ENCODE measurements around the gene RBM4B. TPM values are rescaled to one million over a fixed set of nuclear protein-coding genes. Genes with fewer than 3 reads are reported as not detected.

RBM4B gene
- total and polyA plus RNA-seq, 2 experiments from 2014 or later: 28.0 to 31.0 TPM

DNA sequence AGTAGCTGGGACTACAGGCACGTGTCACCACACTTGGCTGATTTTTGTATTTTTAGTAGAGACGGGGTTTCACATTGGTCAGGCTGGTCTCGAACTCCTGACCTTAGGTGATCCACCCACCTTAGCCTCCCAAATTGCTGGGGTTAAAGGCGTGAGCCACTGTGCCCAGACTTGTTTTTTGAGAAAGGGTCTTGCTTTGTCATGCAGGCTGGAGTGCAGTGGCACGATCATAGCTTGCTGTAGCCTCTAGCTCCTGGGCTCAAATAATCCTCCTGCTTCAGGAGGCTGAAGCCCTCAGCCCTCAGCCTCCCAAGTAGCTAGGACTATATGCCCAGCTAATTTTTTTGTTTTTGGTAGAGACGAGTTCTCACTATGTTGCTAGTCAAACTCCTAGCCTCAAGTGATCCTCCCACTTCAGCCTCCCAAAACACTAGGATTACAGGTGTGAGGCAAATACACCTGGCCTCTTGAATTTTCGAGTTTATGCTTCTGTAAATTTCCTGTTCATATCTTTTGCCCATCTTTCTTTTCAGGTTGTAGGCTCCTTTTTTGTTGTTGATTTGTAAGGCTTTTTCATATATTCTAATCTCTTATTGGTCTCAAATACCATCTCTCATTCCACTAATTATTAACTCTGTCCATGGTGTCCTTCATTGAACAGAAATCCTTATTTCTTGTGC, 3.4 kb upstream of the RBM4B start:
- H3K27me3 ChIP-seq (ENCODE audit: insufficient read depth): no peaks in the 10 kb centered on the region
- H3K4me3 Mint-ChIP-seq: no peak overlapping the region
- H2AFZ ChIP-seq: no peak overlapping the region
- no peaks in the 10 kb centered on the region for H3K36me3 ChIP-seq (ENCODE audit: insufficient read depth)
- no peaks in the 10 kb centered on the region; the same call in 1 of the 3 replicates for H3K9me3 Mint-ChIP-seq
- H3K4me2 ChIP-seq: no peak overlapping the region
- ATAC-seq (no peak), DNase-seq (ENCODE audit: low spot score) (no peak)
- no peak overlapping the region for H3K4me3 ChIP-seq
- no peaks in the 10 kb centered on the region for H3K9me2 ChIP-seq (ENCODE audit: insufficient read depth)
- H3K4me1 ChIP-seq (ENCODE audit: insufficient read depth): peaks cover 11% of the 10 kb centered on the region
- H3F3A ChIP-seq (replicated peaks; ENCODE audit: low read depth): peaks cover 4% of the 10 kb centered on the region; the same call in 1 of the 2 replicates
- peaks cover 16% of the 10 kb centered on the region for H3K27me3 Mint-ChIP-seq (ENCODE audit: insufficient read depth, low read depth, poor library complexity)
- H3K79me2 ChIP-seq (replicated peaks; ENCODE audit: insufficient read depth): peaks cover 11% of the 10 kb centered on the region
- no peak overlapping the region for H3K27ac ChIP-seq (ENCODE audit: low read depth)
- TF ChIP-seq ZNF114 (CRISPR knock-in tag; IDR thresholded peaks at IDR 0.05) (no peak), ZNF331 (CRISPR knock-in tag; IDR thresholded peaks at IDR 0.05; ENCODE audit: low read depth) (no peak), JUNB (IDR thresholded peaks at IDR 0.05; ENCODE audit: unreplicated experiment) (no peak)
- no peak overlapping the region for H3K27ac Mint-ChIP-seq
- H3K4me1 Mint-ChIP-seq: peaks cover 16% of the 10 kb centered on the region
- peaks cover 24% of the 10 kb centered on the region for H3K36me3 Mint-ChIP-seq (ENCODE audit: low read depth)
- H4K20me1 ChIP-seq (replicated peaks; ENCODE audit: insufficient read depth): no peaks in the 10 kb centered on the region; the same call in 1 of the 2 replicates

DNA sequence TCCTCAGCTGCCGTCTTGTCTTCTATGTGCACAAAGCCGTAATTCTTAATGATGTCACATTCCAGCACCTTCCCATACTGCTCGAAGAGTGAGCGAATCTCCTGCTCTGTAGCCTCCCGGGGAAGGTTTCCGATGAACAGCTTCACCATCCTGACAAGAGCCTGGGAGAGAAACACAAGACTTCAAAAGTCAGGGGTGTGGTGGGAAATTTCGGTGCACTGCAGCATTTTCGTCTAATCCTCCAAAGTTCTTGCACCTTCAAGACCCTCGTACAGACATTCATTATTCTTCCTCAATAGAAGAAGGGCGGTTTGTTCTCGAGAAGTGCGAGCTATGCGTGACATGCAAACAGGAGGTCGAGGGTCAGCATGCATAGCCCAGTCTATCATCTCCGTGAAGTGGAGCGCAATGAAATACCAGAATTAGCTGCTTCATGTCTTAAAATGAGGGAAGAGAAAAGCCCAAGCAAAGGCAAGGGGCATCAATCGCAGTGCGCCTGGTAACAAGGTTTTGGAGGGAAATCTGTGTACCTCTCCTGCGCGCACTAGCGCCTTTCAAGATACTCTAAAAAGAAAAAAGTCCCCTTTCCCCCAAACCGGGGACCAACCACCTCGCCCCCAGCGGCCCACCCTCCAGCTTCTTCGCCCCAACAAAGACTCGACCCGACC, 622 bp downstream of the RBM4B start:
- H3K36me3 Mint-ChIP-seq (ENCODE audit: low read depth): peaks cover 22% of the 10 kb centered on the region
- no peak overlapping the region; the same call in 1 of the 2 replicates for H2AFZ ChIP-seq
- no peak for ATAC-seq
- no peaks in the 10 kb centered on the region for H3K9me2 ChIP-seq (ENCODE audit: insufficient read depth)
- no peaks in the 10 kb centered on the region for H3K27me3 ChIP-seq (ENCODE audit: insufficient read depth)
- H3K27me3 Mint-ChIP-seq (ENCODE audit: insufficient read depth, low read depth, poor library complexity): peaks cover 13% of the 10 kb centered on the region
- H3K27ac ChIP-seq (ENCODE audit: low read depth): peak overlapping the region; percentile 98
- H3K4me1 Mint-ChIP-seq: peaks cover 24% of the 10 kb centered on the region
- no peak for DNase-seq (ENCODE audit: low spot score)
- H3K4me3 ChIP-seq: peak overlapping the region; percentile 65
- H4K20me1 ChIP-seq (replicated peaks; ENCODE audit: insufficient read depth): peaks cover 15% of the 10 kb centered on the region
- H3K4me3 Mint-ChIP-seq: peak overlapping the region; percentile 95
- no peaks in the 10 kb centered on the region; the same call in 2 of the 3 replicates for H3K9me3 Mint-ChIP-seq
- peaks cover 9% of the 10 kb centered on the region; the same call in 1 of the 2 replicates for H3F3A ChIP-seq (replicated peaks; ENCODE audit: low read depth)
- H3K4me2 ChIP-seq: peak overlapping the region; percentile 81
- TF ChIP-seq CREB1 (CRISPR knock-in tag; IDR thresholded peaks at IDR 0.05; ENCODE audit: low read depth): no peak
- peak overlapping the region; percentile 99 for H3K27ac Mint-ChIP-seq
- no peaks in the 10 kb centered on the region for H3K36me3 ChIP-seq (ENCODE audit: insufficient read depth)
- peaks cover 51% of the 10 kb centered on the region for H3K79me2 ChIP-seq (replicated peaks; ENCODE audit: insufficient read depth)
- H3K4me1 ChIP-seq (ENCODE audit: insufficient read depth): peaks cover 24% of the 10 kb centered on the region

DNA sequence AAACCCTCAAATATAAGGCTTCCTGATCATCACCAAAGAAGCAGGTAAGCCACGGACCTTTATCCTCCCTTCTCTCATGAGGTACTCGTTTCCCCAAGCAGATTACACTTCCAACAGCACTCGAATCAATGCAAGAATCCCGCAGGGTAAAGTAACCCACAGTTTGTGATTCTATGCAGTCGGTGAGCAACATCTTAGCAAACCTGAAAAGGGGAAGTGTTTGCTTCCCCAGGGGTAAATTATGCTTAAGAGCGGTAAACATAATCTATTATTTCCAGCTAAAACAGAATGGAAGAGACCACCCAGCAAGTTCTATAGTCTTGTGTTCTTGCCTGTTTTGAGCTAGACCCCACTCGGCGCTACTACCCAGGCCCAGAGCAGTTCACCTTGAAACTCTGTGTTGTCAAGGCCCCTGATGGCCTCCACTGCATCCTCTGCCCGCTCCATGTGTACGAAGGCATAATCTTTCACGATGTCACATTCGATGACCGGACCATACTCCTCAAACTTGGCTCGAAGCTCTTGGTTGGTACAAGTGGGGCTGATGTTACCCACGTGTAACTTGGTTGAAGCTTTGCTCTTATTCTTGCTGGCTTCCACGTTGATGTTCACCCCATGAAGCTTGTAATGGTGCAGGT, 1.3 kb downstream of the RBM4B start:
- H3K4me1 ChIP-seq (ENCODE audit: insufficient read depth): peaks cover 24% of the 10 kb centered on the region
- no peak overlapping the region; the same call in 1 of the 2 replicates for H3K27ac ChIP-seq (ENCODE audit: low read depth)
- ATAC-seq (no peak), DNase-seq (ENCODE audit: low spot score) (no peak)
- Mint-ChIP-seq H3K4me1 (peaks cover 24% of the 10 kb centered on the region), H3K36me3 (ENCODE audit: low read depth) (peaks cover 22% of the 10 kb centered on the region), H3K9me3 (no peaks in the 10 kb centered on the region; the same call in 2 of the 3 replicates), H3K27me3 (ENCODE audit: insufficient read depth, low read depth, poor library complexity) (peaks cover 13% of the 10 kb centered on the region), H3K27ac (peak overlapping the region; percentile 99; the same call in 1 of the 2 replicates), H3K4me3 (peak overlapping the region; percentile 95)
- H3K4me2 ChIP-seq: peak overlapping the region; percentile 81
- peaks cover 9% of the 10 kb centered on the region; the same call in 1 of the 2 replicates for H3F3A ChIP-seq (replicated peaks; ENCODE audit: low read depth)
- H3K4me3 ChIP-seq: peak overlapping the region; percentile 65
- peaks cover 58% of the 10 kb centered on the region for H3K79me2 ChIP-seq (replicated peaks; ENCODE audit: insufficient read depth)
- peaks cover 21% of the 10 kb centered on the region for H4K20me1 ChIP-seq (replicated peaks; ENCODE audit: insufficient read depth)
- H2AFZ ChIP-seq: no peak overlapping the region
- no peaks in the 10 kb centered on the region for H3K9me2 ChIP-seq (ENCODE audit: insufficient read depth)
- no peaks in the 10 kb centered on the region for H3K27me3 ChIP-seq (ENCODE audit: insufficient read depth)
- H3K36me3 ChIP-seq (ENCODE audit: insufficient read depth): no peaks in the 10 kb centered on the region
- TF ChIP-seq, protein P1, sequence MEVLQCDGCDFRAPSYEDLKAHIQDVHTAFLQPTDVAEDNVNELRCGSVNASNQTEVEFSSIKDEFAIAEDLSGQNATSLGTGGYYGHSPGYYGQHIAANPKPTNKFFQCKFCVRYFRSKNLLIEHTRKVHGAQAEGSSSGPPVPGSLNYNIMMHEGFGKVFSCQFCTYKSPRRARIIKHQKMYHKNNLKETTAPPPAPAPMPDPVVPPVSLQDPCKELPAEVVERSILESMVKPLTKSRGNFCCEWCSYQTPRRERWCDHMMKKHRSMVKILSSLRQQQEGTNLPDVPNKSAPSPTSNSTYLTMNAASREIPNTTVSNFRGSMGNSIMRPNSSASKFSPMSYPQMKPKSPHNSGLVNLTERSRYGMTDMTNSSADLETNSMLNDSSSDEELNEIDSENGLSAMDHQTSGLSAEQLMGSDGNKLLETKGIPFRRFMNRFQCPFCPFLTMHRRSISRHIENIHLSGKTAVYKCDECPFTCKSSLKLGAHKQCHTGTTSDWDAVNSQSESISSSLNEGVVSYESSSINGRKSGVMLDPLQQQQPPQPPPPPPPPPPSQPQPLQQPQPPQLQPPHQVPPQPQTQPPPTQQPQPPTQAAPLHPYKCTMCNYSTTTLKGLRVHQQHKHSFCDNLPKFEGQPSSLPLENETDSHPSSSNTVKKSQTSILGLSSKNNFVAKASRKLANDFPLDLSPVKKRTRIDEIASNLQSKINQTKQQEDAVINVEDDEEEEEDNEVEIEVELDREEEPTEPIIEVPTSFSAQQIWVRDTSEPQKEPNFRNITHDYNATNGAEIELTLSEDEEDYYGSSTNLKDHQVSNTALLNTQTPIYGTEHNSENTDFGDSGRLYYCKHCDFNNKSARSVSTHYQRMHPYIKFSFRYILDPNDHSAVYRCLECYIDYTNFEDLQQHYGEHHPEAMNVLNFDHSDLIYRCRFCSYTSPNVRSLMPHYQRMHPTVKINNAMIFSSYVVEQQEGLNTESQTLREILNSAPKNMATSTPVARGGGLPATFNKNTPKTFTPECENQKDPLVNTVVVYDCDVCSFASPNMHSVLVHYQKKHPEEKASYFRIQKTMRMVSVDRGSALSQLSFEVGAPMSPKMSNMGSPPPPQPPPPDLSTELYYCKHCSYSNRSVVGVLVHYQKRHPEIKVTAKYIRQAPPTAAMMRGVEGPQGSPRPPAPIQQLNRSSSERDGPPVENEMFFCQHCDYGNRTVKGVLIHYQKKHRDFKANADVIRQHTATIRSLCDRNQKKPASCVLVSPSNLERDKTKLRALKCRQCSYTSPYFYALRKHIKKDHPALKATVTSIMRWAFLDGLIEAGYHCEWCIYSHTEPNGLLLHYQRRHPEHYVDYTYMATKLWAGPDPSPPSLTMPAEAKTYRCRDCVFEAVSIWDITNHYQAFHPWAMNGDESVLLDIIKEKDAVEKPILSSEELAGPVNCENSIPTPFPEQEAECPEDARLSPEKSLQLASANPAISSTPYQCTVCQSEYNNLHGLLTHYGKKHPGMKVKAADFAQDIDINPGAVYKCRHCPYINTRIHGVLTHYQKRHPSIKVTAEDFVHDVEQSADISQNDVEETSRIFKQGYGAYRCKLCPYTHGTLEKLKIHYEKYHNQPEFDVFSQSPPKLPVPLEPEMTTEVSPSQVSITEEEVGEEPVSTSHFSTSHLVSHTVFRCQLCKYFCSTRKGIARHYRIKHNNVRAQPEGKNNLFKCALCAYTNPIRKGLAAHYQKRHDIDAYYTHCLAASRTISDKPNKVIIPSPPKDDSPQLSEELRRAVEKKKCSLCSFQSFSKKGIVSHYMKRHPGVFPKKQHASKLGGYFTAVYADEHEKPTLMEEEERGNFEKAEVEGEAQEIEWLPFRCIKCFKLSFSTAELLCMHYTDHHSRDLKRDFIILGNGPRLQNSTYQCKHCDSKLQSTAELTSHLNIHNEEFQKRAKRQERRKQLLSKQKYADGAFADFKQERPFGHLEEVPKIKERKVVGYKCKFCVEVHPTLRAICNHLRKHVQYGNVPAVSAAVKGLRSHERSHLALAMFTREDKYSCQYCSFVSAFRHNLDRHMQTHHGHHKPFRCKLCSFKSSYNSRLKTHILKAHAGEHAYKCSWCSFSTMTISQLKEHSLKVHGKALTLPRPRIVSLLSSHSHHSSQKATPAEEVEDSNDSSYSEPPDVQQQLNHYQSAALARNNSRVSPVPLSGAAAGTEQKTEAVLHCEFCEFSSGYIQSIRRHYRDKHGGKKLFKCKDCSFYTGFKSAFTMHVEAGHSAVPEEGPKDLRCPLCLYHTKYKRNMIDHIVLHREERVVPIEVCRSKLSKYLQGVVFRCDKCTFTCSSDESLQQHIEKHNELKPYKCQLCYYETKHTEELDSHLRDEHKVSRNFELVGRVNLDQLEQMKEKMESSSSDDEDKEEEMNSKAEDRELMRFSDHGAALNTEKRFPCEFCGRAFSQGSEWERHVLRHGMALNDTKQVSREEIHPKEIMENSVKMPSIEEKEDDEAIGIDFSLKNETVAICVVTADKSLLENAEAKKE (CRISPR knock-in tag; IDR thresholded peaks at IDR 0.05): no peak
- TF ChIP-seq POLR2AphosphoS5 (IDR thresholded peaks at IDR 0.05; ENCODE audit: low read depth): no peak
